Left ventricle myocardium inferior (tissue), 1 donor: ENCODE data around the gene BAG2. TPM values are rescaled to one million over a fixed set of nuclear protein-coding genes. Genes with fewer than 3 reads are reported as not detected.

ENCODE experiments used
- total RNA-seq: library from RNA; stranded (reverse); fragmentation: NEBNext Ultra II Directional; extraction: Animal tissue kit (Norgen Biotek cat#: 25700); gene quantifications from one replicate; pipeline ENCODE4 v1.2.1, GENCODE V29; 2021
- donor health status: DM: no; HTN: yes; CAD: no; lungs with severe emphysema.

BAG2 gene
- total RNA-seq, 1 donor from 2014 or later = 11.2 TPM

Other genes starting within 250 kb of the BAG2 start
- 0.38 TPM for gene BEND6, start 217.2 kb upstream of the BAG2 start, total RNA-seq
- gene KIAA1586, start 125.6 kb upstream of the BAG2 start, total RNA-seq = 5.7 TPM
- 25.5 TPM for gene ZNF451, start 82.1 kb upstream of the BAG2 start, total RNA-seq
- gene RAB23, start 50.0 kb downstream of the BAG2 start, total RNA-seq = 10.9 TPM
- 3.2 TPM for gene PRIM2, start 145.3 kb downstream of the BAG2 start, total RNA-seq